Fibroblast of the aortic adventitia (primary cell): ENCODE results near the gene PTPN13. TPM values are rescaled to one million over a fixed set of nuclear protein-coding genes. Genes with fewer than 3 reads are reported as not detected.

ENCODE experiments used
- DNase-seq: peaks from one replicate; pipeline ENCODE4 v3.0.0-alpha.2; 2010; ENCODE audit warnings: low read depth
- H3K4me3 ChIP-seq: 2 replicates; pipeline ENCODE4 v1.5.1; 2011; ENCODE audit warnings: low read depth, mild to moderate bottlenecking, control low read depth, low read length, moderate library complexity
- total RNA-seq: library from RNA; depleted of rRNA; stranded (reverse); fragments of >200 nt; gene quantifications from 2 replicates; pipeline ENCODE4 v1.2.3, GENCODE V29; 2012; ENCODE audit warnings: low replicate concordance
- TF ChIP-seq, protein P1 (sequence below): IDR thresholded peaks from 2 replicates; pipeline ENCODE4 v1.5.1; 2011; ENCODE audit warnings: mild to moderate bottlenecking, low read length, control low read depth, inconsistent platforms; ENCODE audit not compliant: insufficient read depth

Gene PTPN13
- total RNA-seq, 1 donor: 67.6 TPM

DNA sequence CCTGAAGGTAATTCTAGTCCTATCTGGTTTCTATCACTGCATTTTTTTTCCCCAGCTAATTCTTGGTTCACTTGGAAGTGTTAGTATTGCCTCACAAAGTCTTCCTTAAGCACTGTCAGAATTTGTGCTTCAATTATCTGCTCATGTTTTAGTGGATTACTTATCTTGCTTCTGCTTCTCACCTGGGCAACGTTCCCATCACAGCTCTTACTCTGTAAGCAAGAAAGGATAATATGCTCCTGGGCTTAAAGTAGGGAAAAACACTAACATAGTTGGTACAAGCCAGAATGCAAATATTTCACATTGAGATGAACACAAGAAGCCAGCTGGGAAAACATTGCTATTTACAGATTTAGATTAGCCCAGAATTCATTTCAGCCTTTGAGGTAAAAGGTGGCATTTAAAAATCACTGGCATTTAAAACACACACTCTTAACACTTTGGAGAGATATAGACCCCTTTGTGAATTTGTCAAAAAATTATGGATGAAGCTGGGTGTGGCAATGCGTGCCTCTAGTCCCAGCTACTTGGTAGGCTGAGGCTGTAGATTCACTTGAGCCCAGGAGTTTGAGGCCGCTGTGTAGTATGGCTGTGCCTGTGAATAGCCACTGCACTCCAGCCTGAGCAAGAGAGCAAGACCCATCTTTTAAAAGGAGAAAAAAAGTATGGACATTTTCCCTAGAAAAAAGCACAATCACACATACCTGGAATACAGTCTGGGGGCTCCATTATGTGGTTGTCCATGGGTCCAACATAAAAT is 6.6 kb upstream of the PTPN13 start:
- TF ChIP-seq, protein P1, sequence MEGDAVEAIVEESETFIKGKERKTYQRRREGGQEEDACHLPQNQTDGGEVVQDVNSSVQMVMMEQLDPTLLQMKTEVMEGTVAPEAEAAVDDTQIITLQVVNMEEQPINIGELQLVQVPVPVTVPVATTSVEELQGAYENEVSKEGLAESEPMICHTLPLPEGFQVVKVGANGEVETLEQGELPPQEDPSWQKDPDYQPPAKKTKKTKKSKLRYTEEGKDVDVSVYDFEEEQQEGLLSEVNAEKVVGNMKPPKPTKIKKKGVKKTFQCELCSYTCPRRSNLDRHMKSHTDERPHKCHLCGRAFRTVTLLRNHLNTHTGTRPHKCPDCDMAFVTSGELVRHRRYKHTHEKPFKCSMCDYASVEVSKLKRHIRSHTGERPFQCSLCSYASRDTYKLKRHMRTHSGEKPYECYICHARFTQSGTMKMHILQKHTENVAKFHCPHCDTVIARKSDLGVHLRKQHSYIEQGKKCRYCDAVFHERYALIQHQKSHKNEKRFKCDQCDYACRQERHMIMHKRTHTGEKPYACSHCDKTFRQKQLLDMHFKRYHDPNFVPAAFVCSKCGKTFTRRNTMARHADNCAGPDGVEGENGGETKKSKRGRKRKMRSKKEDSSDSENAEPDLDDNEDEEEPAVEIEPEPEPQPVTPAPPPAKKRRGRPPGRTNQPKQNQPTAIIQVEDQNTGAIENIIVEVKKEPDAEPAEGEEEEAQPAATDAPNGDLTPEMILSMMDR: no peak
- peak; percentile 12 for DNase-seq
- H3K4me3 ChIP-seq: no peak overlapping the region

DNA sequence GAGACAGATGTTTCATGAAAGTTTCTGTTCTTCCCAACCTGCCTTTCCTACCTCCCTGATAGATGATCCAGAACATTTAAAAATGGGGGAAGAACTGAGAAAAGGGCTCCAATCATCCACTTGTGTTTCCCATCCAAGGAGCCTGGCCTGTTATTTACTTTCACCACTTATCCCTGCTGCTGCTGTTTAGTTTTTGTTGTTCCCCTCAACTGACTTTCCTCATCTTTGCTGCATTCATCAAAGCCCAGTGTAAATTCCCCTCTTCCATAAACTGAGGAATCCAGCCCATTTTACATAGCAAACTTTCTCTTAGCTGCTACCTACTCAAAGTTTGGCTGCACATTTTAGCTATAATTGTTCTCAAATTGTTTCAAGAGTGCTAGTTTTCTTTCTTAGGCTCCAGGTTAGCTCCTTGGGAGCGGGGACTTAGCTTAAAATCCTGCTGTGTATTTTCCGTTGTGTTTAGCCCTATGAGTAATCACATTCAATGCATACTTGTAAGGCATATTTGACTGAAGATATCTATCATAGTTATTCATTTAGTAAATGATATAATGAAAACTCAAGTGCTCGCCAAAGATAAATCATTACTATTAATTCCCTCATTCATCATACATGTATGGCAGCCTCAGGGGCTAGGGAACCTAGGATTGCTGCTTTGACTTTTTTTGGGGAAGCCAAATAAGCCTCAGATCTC is 1.4 kb upstream of the PTPN13 start:
- H3K4me3 ChIP-seq: no peak overlapping the region
- peak; percentile 25 for DNase-seq
- TF ChIP-seq, protein P1: no peak

DNA sequence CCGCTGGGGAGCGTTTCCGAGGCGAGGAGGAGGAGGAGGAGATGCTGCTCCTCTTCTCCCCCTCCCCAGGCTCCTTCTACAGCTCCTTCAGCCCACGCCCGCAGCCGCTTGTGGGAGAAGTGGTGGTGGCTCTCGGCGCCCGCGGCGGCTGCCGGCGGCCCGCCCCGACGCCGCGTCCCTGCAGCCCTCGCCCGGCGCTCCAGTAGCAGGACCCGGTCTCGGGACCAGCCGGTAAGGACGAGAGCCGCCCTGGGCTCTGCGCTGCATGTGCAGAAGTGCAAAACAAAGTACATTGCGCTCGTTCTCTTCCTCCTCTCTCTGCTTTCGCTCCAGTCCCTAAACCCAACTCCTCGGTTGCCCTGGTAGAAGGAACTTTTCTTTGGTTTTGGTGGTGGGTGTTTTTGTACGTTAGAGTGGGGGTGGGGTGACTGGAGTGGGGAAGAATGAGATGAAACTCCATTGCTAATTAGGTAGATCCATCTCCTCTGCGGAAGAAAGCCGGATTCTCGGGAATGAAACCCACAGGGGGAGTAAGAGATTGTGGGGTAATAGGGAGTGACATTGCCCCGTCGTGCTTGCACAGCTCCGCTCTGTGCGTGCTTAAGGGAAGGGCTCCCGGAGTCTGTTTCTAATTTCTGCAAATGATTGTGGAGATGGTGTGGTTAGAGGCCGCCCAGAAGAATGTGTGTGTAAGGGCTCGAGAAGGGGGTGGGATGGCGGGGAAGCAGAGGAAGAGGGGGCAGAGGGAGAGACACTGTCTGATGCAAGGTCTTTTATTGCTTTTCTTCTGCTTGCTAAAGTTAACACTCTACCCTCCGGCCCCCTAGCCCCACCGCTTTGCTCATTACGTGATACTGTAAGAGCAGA is 677 bp downstream of the PTPN13 start:
- DNase-seq: peak; percentile 90
- TF ChIP-seq, protein P1: peak; percentile 40

DNA sequence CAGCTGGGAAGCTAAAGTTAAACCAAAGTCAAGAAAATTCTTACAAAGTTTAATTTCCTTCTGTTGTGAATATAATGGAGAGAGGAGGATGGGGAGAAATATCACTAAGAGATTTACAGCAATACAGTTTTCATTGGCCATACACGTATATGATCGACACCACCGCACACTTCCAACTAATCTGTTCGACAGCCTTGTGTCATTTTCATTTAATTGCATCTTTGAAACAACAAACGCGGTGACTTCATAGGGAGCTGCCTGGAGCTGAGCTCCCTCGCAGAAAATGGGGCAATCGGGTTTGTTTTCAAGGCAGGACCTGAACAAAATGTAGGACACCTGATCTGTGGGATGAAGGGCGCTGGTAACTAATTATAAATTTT is 1.3 kb downstream of the PTPN13 start:
- peak overlapping the region; percentile 91 for H3K4me3 ChIP-seq
- DNase-seq: no peak
- TF ChIP-seq, protein P1: no peak

More for the DNA sequence above, 677 bp downstream of the PTPN13 start:
- H3K4me3 ChIP-seq: peak overlapping the region; percentile 91

DNA sequence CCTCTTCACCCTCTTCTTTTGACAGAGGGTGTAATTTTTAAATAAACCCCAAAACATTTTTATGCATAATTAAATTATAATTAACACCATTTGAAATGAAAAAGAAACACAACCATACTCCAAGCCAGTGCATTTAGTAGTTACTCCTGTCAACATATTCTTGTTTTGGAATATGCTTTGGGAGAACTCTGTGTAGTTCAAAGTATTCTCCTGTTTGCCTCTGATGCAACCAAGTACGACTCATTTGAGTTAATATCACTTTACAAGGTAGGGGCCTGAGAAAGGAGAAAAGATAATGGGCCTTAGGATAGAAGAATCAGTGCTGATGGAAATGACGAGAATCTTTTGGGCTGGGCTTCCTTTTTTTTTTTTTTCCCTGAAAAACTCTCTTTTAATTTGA is 2.7 kb downstream of the PTPN13 start:
- H3K4me3 ChIP-seq: peak overlapping the region; percentile 91
- TF ChIP-seq, protein P1: no peak
- DNase-seq: peak; percentile 55

DNA sequence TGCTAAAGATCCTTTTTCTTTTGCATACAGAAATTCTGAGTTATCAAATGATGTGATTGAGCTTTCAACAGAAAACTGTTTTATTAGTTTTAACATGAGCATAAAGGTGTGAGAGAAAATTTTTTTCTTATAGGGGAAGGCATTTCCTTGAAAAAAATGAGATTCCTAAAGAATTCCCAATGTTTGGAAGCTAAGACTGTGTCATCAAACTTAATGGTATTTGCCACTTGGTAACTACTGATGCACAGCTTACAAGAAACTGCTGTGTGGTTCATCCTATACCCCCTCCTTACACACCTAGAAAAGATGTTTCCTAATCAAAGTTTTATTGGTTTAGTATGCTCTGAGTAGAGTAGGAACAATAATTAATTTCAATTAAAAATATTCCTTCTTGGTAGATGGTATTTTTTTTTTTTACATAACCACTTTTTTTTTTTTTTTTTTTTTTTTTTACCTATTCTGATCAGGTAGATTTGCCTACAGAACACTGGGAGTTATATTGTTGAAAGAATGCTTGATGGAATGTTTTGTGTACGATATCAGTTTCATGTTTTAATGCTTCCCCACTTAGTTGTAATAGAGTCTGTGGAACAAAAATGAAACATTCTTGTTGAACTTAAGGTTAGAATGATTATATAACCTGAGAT is 6.0 kb downstream of the PTPN13 start:
- no peak overlapping the region for H3K4me3 ChIP-seq
- no peak for DNase-seq
- TF ChIP-seq, protein P1: no peak
